Endometrial microvascular endothelial cells (primary cell): ENCODE data around the gene PARD3. TPM values are rescaled to one million over a fixed set of nuclear protein-coding genes. Genes with fewer than 3 reads are reported as not detected.

Experiments
- in situ Hi-C: cut with HindIII; loops from 2 replicates; pipeline ENCODE4 v1.10.0; 2017; ENCODE audit warnings: low sequenced_read_pairs, low pct_unique_long_range_greater_than_20kb; ENCODE audit errors: inconsistent ontology term
- total RNA-seq: library from RNA; depleted of rRNA; stranded (reverse); fragments of >200 nt; gene quantifications from one replicate; pipeline ENCODE4 v1.2.3, GENCODE V29; 2015; ENCODE audit errors: inconsistent ontology term

Gene PARD3
- total RNA-seq, 1 donor from 2014 or later: 21.5 TPM

DNA sequence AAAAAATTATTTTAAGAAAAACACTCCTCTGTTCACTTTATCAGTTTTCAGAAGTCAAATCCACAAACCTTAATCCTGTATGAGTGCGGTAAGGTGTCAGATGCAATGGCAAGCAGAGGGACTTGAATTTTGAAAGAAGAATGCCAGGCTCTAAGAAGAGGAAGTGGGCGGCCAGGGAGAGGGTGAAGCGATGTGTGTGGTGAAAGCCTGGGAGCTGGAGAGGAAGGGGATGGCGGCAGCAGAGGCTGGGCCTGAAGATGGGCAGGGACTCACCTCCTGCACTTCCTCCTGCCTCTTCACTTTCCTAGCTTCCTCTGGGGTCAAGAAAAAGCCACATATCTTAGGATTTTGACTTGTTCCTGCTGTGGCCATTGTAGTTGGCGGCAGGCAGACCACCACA lies 609.6 kb downstream of the PARD3 start:
- in situ Hi-C loops: no loop called here

- in situ Hi-C loops: no loop called here
Measured at GRCh38 chr10:34203966-34204630, 611.0 kb downstream of the PARD3 start.

GRCh38 chr10:34200355-34200901 lies 614.7 kb downstream of the PARD3 start:
- in situ Hi-C loops: no loop called here

GRCh38 chr10:34198953-34199352 lies 616.1 kb downstream of the PARD3 start:
- in situ Hi-C loops: no loop called here

GRCh38 chr10:34196058-34196433 lies 619.0 kb downstream of the PARD3 start:
- in situ Hi-C loops: no loop called here

DNA sequence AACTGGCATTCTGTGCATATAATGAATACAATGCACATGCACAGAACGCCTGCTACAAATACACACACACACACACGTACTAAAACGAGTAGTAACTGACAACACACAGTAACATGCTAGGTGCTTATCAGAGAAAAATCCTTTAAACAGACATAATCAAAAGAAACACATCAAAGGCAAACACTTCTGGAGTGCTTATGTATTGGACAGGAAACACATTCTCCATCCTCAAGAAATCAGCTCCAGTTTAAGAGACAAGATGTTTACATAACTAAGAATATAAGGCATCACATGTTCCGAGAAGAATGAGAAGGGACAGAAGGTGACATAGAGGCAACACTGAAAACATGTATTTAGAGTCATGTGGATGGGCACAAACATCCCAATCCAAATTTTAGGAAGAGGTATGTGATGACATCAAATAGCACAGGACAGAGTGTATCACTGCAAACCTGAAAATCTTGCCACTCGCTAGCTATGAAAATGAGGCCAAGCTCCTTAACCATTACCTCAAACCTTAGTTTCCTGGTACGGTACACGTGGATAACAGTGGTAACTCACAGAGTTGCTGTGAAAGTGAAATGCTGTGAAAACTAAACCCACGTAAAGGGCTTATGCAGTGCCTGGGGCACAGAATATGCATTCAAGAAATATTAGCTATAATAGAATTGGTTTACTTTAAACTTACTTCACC lies 619.6 kb downstream of the PARD3 start:
- in situ Hi-C loops: no loop called here

DNA sequence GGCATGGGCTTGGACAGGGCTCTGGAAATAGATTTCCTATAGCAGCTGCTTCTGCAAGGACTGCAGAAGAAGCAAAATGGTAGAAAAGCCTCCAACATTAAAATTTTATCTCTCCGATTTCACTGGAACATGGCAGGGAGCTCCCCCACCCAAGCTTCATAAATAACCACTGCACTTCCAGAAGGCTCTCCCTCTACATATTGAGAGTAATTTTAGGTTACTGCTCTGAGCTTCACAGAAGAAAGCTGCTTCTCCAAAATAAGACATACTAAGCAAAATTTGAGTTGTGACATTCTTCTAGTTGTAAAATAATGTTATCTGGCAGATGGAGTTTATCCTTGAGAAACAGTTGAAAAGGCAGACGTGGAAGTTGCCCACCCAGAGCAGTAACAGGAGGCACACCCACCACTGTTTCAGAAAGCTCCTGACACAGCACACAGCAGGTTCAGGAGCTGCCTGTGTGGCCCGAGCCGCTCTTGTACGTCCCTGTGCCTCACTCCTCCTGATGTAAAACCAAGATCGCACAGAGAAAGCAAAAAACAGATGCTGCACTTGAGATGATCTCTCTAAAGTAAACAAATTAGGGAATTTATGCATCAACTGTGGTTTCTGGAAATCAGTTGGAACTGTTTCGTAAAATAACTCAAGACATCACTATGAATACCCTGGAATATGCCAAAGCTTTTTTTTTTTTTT lies 621.0 kb downstream of the PARD3 start:
- in situ Hi-C loops: no loop called here

GRCh38 chr10:34192646-34193045 lies 622.5 kb downstream of the PARD3 start:
- in situ Hi-C loops: no loop called here

DNA sequence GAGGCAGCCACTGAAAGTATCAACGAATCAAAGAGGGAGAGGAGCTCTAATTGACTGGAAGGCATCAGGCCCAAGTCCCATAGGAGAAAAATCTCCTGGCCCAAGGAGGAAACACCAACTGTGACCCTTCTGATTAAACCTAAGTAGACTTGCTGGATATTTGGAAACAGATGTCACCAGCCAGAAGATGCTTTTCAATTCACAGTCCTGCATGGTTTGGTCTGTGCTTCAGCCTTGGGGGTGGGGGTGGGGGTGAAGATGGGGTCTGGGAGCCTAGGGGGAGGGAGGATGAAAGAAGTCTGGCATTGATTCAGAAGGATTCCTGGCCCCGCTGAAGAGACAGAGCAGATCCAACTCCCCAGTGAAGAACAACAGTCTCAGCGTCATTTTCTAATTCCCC lies 623.7 kb downstream of the PARD3 start:
- in situ Hi-C loops: no loop called here

- in situ Hi-C loops: no loop called here
Measured at GRCh38 chr10:34190580-34190979, 624.5 kb downstream of the PARD3 start.

GRCh38 chr10:34189830-34190229 lies 625.3 kb downstream of the PARD3 start:
- in situ Hi-C loops: no loop called here

DNA sequence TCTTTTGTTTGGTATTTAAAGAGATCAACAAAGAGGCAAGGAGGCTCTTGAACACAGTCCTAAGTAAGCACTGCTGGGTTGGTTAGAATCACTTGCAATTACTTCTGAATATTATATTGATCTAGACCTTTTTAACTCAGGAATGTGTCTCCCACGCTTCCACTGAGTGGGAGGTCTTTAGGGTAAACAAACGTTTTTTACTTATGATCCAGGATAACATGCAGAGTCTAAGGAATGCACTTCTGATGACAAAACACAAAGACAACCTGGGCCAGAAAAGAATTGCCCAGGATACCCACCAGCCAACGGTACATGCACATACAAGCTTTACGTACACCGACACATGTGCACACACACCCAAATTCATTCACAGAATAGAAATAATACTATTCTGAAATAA lies 626.9 kb downstream of the PARD3 start:
- in situ Hi-C loops: no loop called here

DNA sequence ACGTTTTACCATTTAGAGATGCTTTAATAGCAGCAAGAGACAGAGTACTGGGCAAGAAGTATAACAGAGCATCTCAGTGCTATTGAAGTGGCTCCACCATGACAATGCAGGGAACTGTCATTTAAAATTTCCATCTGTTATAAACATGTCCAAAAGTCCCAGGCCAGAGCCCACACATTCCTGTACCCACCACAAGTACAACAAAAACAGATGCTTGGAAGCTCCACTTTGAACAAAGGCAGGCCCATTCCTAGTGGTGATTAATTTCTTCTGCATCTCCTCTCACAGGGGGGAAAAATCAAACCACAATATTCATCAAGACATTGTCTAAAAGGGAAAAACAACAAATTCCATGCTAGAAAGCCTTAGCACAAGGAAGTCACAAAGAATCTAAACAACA lies 627.9 kb downstream of the PARD3 start:
- in situ Hi-C loops: no loop called here

- in situ Hi-C loops: no loop called here
Measured at GRCh38 chr10:34186745-34187144, 628.4 kb downstream of the PARD3 start.

DNA sequence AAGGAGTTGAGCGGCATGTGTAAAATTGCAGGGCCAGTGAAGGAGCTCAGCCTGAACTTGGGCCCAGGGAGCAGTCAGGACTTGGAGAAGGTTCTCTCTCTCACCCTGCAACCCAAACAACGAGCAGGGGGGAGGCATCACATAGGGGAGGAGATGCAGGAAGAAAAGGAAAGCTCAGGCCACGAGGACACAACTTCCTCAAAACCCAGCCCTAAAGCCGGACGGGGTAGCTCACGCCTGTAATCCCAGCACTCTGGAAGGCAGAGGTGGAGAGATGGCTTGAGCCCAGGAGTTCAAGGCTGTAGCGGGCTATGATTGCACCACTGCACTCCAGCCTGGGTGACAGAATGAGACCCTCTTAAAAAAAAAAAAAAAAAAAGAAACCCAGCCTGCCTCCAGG lies 629.1 kb downstream of the PARD3 start:
- in situ Hi-C loops: no loop called here

DNA sequence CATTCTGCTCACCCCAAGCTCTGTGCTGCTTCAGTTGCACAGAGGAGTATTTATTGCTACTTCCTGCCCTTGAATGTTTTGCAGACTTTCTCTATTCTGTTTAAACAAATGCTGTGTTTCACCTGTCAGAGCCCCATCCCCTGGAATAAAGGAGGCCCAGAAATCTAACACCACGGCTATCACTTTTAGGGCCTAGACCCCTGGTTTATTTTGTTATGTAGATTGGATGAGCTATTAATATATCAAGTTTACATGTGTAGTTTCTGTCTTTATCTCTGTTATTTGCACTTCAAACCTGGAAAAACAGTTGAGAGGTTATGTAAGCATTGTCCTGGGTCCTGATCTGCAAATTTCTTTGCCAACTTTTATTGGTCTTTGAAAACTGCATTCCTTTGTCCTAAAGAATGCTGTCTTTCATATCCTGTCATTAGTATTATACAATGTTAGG lies 630.1 kb downstream of the PARD3 start:
- in situ Hi-C loops: no loop called here

DNA sequence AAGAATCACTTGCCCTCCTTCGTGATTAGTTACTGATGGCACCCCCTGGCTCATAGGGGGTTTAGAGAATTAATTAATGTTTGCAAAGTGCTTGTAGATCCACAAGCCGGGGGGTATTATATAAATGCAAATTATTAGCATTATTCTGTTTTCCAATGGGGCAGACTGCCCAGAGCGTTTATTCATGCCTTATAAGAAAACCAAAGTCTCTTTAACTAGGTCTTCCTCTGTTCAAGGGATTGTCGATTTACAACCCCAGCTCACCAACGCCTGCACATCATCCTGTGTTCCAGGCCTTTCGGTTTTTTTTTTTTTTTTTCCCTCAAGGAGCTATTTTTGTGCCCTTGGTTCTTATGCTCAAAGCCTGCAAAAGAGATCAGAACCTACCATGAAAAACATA lies 630.7 kb downstream of the PARD3 start:
- in situ Hi-C loops: no loop called here

DNA sequence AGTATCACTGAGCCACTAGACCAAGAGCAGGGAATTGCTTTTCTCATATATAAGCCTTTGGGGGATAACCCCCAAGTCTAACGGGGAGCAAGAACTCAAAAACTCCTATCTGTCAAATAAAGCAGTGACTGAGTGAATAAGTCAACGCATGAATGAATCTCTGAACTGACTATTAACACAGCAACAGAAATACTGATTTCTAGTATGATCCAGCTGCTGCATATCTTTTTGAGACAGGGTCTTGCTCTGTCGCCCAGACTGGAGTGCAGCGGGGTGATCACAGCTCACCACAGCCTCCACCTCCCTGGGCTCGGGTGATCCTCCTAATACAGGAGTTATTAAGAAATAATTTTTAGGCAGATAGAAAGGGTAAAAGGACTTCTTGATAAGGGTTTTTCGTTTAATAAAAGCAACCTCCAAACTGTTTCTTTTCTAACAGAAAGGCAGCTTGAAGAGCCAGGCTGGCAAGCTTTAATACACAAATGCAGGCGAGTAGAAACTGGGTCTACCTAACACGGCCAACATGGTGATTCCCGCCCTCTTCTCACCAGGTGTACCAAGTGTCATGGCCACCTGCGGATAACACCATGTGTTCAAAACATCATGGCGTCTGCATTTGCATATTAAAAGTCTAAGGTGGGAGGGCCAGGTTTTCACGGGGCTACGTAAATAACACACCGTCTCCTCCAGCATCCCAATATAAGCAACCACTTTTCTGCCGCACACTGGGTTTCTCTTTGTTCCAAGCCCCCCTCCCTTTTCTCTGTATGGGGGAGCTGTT lies 631.9 kb downstream of the PARD3 start:
- in situ Hi-C loops: no loop called here
